ENCODE measurements around the gene IPMK. TPM values are rescaled to one million over a fixed set of nuclear protein-coding genes. Genes with fewer than 3 reads are reported as not detected.
"Not testable (repeated sequence)": the region's sequence is repeated elsewhere in the genome, so short reads cannot be mapped to it uniquely, and the experiment has no call there.

The IPMK gene
- total RNA-seq, 1 experiment from 2014 or later = 5.2 TPM

DNA sequence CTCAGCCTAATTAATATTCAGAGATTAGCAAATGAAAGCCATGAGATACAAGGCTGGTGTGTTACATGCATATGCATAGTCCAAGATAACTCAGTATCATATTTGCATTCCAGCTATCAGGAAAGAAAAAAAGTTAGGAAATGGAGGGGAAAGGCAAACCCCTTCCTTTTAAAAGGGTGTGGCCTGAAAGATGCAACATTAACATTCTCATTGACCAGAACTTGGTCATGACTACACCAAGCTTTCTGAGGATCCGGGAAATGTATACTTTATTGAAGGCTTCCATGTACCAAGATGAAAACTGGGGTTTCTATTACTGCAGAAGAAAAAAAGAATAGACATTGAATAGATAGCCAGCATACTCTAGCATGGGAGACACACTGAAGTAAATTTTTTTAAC lies 96.5 kb downstream of the IPMK start:
- Mint-ChIP-seq H3K4me3 (ENCODE audit: unreplicated experiment) (no peak overlapping the region), H3K27me3 (ENCODE audit: insufficient read depth, unreplicated experiment) (peaks cover 20% of the 10 kb centered on the region), H3K36me3 (ENCODE audit: insufficient read depth, unreplicated experiment) (peaks cover 5% of the 10 kb centered on the region), H3K4me1 (ENCODE audit: insufficient read depth, unreplicated experiment) (no peaks in the 10 kb centered on the region), H3K27ac (ENCODE audit: low read depth, unreplicated experiment) (no peak overlapping the region), H3K9me3 (ENCODE audit: unreplicated experiment) (no peaks in the 10 kb centered on the region)
- ChIA-PET POLR2A (interaction anchor here (0.8 kb wide), 1 partner anchor 120 kb away, joined by 6 read pairs; no protein-coding TSS in a partner anchor), CTCF (interaction anchor here (0.6 to 1.3 kb wide), 5 partner anchors 13 to 121 kb away, joined by 3 to 6 read pairs (median 3); no protein-coding TSS in a partner anchor)
- intact Hi-C loops (cut with micrococcal nuclease) = no loop called here
- TF ChIP-seq, protein P1, sequence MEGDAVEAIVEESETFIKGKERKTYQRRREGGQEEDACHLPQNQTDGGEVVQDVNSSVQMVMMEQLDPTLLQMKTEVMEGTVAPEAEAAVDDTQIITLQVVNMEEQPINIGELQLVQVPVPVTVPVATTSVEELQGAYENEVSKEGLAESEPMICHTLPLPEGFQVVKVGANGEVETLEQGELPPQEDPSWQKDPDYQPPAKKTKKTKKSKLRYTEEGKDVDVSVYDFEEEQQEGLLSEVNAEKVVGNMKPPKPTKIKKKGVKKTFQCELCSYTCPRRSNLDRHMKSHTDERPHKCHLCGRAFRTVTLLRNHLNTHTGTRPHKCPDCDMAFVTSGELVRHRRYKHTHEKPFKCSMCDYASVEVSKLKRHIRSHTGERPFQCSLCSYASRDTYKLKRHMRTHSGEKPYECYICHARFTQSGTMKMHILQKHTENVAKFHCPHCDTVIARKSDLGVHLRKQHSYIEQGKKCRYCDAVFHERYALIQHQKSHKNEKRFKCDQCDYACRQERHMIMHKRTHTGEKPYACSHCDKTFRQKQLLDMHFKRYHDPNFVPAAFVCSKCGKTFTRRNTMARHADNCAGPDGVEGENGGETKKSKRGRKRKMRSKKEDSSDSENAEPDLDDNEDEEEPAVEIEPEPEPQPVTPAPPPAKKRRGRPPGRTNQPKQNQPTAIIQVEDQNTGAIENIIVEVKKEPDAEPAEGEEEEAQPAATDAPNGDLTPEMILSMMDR (IDR thresholded peaks at IDR 0.05; ENCODE audit: unreplicated experiment) = no peak
- no TSS peak for BruUV-seq (replicated peaks)
- DNase-seq (ENCODE audit: unreplicated experiment) = no peak

DNA sequence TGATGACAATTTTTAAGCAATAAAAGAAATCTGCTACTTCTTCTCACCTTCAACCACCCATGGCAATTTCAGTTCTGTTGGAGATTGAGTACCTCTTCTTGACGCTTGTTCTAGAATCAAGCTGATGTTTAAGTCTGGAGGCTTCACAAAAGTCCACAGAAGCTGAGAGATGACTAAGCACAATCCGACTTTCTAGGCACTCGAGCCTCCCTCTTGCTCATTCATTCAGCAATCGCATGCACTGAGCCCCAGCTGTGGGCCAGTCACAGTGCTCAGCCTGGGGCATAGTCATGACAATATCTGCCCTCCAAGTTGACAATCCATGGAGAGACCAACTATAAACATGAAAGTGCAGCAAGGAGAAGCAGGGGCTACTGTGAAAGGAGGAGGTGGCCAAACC lies 103.2 kb downstream of the IPMK start:
- intact Hi-C loops (cut with micrococcal nuclease) = no loop called here
- TF ChIP-seq, protein P1 (IDR thresholded peaks at IDR 0.05; ENCODE audit: unreplicated experiment) = no peak
- no peak overlapping the region for H3K4me3 Mint-ChIP-seq (ENCODE audit: unreplicated experiment)
- no peaks in the 10 kb centered on the region for H3K36me3 Mint-ChIP-seq (ENCODE audit: insufficient read depth, unreplicated experiment)
- no peak overlapping the region for H3K27ac Mint-ChIP-seq (ENCODE audit: low read depth, unreplicated experiment)
- DNase-seq (ENCODE audit: unreplicated experiment) = no peak
- no TSS peak for BruUV-seq (replicated peaks)
- no peaks in the 10 kb centered on the region for H3K9me3 Mint-ChIP-seq (ENCODE audit: unreplicated experiment)
- no peaks in the 10 kb centered on the region for H3K4me1 Mint-ChIP-seq (ENCODE audit: insufficient read depth, unreplicated experiment)
- POLR2A ChIA-PET = no interaction called here
- peaks cover 6% of the 10 kb centered on the region for H3K27me3 Mint-ChIP-seq (ENCODE audit: insufficient read depth, unreplicated experiment)
- CTCF ChIA-PET = interaction anchor here (1.8 to 5.7 kb wide), 2 partner anchors 13 to 126 kb away, joined by 7 to 20 read pairs; no protein-coding TSS in a partner anchor

DNA sequence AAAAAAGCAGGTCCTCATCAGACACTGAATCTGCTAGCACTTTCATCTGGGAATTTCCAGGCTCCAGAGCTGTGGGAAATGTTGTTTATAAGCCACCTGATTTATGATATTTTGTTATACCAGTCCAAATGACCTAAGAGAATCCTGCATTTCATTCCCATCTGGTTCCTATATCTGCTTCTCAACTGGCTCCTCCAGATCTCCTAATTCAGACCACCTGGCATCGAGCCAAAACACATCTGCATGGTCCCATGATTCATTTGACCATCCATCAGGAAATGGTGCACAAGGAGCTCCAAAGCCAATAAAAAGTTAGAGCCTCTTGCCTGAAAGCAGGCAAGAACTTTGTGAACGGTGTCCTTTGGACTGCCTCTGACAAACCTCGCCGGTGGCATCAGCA lies 108.9 kb downstream of the IPMK start:
- DNase-seq (ENCODE audit: unreplicated experiment) = no peak
- no peaks in the 10 kb centered on the region for H3K9me3 Mint-ChIP-seq (ENCODE audit: unreplicated experiment)
- intact Hi-C loops (cut with micrococcal nuclease) = loop anchor here (10.0 kb wide), 1 partner anchor 134 kb away; no protein-coding TSS in a partner anchor
- H3K4me3 Mint-ChIP-seq (ENCODE audit: unreplicated experiment) = no peak overlapping the region
- no peak overlapping the region for H3K27ac Mint-ChIP-seq (ENCODE audit: low read depth, unreplicated experiment)
- no TSS peak for BruUV-seq (replicated peaks)
- TF ChIP-seq, protein P1 (IDR thresholded peaks at IDR 0.05; ENCODE audit: unreplicated experiment) = no peak
- ChIA-PET POLR2A (no interaction called here), CTCF (interaction anchor here (0.6 kb wide), 1 partner anchor 448 kb away, joined by 3 read pairs; no protein-coding TSS in a partner anchor)
- no peaks in the 10 kb centered on the region for H3K36me3 Mint-ChIP-seq (ENCODE audit: insufficient read depth, unreplicated experiment)
- peaks cover 16% of the 10 kb centered on the region for H3K4me1 Mint-ChIP-seq (ENCODE audit: insufficient read depth, unreplicated experiment)
- no peaks in the 10 kb centered on the region for H3K27me3 Mint-ChIP-seq (ENCODE audit: insufficient read depth, unreplicated experiment)

DNA sequence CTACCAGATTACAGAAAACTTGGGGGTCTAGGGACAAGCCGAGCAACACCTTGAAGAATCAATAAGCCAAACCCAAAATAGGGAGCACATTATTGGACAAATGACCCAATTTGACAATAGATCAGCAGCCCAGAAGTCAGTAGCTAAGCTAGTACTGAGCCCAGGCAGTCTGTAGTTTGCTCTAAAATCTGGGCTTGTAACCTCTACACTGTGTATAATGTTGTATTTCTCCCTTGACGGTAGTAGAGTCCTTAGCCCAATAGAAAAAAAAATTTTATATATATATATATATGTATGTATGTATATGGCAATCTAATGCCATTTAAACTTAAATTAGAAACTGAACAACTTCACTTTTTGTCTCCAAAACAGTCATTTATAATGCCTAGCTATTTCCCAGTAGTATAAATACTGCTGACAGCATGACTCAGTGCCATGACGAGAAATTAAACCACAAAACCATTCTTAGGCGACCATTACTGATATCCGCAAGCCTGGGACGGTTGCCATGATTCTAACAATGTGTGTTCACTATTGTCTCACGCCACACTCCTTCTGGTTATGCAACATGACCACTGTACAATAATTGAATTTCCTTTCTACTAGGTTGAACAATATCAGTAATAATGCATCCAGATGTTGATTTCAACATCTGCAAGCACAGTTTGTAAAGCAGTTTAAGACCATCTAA lies 110.5 kb downstream of the IPMK start:
- H3K27ac Mint-ChIP-seq (ENCODE audit: low read depth, unreplicated experiment) = peak overlapping the region; percentile 57
- ChIA-PET CTCF (interaction anchor here (0.6 kb wide), 1 partner anchor 514 kb away, joined by 5 read pairs; no protein-coding TSS in a partner anchor), POLR2A (interaction anchor here (0.7 to 0.9 kb wide), 2 partner anchors 21 to 165 kb away, joined by 3 read pairs; no protein-coding TSS in a partner anchor)
- H3K4me3 Mint-ChIP-seq (ENCODE audit: unreplicated experiment) = no peak overlapping the region
- H3K27me3 Mint-ChIP-seq (ENCODE audit: insufficient read depth, unreplicated experiment) = no peaks in the 10 kb centered on the region
- TF ChIP-seq, protein P1 (IDR thresholded peaks at IDR 0.05; ENCODE audit: unreplicated experiment) = no peak
- no peaks in the 10 kb centered on the region for H3K36me3 Mint-ChIP-seq (ENCODE audit: insufficient read depth, unreplicated experiment)
- H3K4me1 Mint-ChIP-seq (ENCODE audit: insufficient read depth, unreplicated experiment) = peaks cover 16% of the 10 kb centered on the region
- intact Hi-C loops (cut with micrococcal nuclease) = loop anchor here (10.0 kb wide), 1 partner anchor 132 kb away; no protein-coding TSS in a partner anchor
- no TSS peak for BruUV-seq (replicated peaks)
- no peaks in the 10 kb centered on the region for H3K9me3 Mint-ChIP-seq (ENCODE audit: unreplicated experiment)
- peak; percentile 99 for DNase-seq (ENCODE audit: unreplicated experiment)

DNA sequence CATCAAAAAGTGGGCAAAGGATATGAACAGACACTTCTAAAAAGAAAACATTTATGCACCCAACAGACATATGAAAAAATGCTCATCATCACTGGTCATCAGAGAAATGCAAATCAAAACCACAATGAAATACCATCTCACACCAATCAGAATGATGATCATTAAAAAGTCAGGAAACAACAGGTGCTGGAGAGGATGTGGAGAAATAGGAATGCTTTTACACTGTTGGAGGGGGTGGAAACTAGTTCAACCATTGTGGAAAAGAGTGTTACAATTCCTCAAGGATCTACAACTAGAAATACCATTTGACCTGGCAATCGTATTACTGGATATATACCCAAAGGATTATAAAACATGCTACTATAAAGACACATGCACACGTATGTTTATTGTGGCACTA lies 111.8 kb downstream of the IPMK start:
- BruUV-seq (replicated peaks); H3K27ac Mint-ChIP-seq (ENCODE audit: low read depth, unreplicated experiment); H3K36me3 Mint-ChIP-seq (ENCODE audit: insufficient read depth, unreplicated experiment); DNase-seq (ENCODE audit: unreplicated experiment); H3K9me3 Mint-ChIP-seq (ENCODE audit: unreplicated experiment); POLR2A ChIA-PET; H3K27me3 Mint-ChIP-seq (ENCODE audit: insufficient read depth, unreplicated experiment); H3K4me3 Mint-ChIP-seq (ENCODE audit: unreplicated experiment): not testable (repeated sequence)
- CTCF ChIA-PET = interaction anchor here (0.8 to 1.5 kb wide), 2 partner anchors 486 to 576 kb away, joined by 3 to 5 read pairs; no protein-coding TSS in a partner anchor
- intact Hi-C loops (cut with micrococcal nuclease) = loop anchor here (10.0 kb wide), 1 partner anchor 131 kb away; no protein-coding TSS in a partner anchor
- peaks cover 16% of the 10 kb centered on the region for H3K4me1 Mint-ChIP-seq (ENCODE audit: insufficient read depth, unreplicated experiment)
